ENCODE results near the gene BBS1.

DNA sequence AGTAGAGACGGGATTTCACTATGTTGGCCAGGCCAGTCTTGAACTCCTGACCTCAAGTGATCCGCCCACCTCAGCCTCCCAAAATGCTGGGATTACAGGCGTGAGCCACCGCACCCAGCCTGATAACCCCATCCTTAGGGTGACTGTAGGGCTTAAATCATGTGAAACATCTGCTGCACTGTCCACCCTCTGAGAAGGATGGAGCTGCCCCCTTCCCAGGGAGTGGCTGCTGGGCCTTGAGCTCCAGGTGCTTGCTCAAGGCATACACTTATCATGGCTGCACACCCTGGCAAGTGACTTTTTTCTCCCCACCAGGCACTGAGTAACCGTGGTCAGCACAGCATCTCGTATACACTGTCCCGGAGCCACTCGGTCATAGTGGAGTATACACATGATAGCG, 38.4 kb upstream of the BBS1 start:
- TF ChIP-seq POLR2AphosphoS5 (IDR thresholded peaks at IDR 0.05; ENCODE audit: low read depth, low read length) (no peak), TAF1 (IDR thresholded peaks at IDR 0.05; ENCODE audit: borderline replicate concordance, insufficient read depth, low read length) (no peak), SIN3A (IDR thresholded peaks at IDR 0.05; ENCODE audit: borderline replicate concordance, insufficient read depth, low read length) (no peak), FOXP2 (optimal IDR thresholded peaks at IDR 0.05; ENCODE audit: borderline replicate concordance, extremely low read depth, extremely low read length, insufficient read depth) (no peak)
- TF ChIP-seq, protein P1, sequence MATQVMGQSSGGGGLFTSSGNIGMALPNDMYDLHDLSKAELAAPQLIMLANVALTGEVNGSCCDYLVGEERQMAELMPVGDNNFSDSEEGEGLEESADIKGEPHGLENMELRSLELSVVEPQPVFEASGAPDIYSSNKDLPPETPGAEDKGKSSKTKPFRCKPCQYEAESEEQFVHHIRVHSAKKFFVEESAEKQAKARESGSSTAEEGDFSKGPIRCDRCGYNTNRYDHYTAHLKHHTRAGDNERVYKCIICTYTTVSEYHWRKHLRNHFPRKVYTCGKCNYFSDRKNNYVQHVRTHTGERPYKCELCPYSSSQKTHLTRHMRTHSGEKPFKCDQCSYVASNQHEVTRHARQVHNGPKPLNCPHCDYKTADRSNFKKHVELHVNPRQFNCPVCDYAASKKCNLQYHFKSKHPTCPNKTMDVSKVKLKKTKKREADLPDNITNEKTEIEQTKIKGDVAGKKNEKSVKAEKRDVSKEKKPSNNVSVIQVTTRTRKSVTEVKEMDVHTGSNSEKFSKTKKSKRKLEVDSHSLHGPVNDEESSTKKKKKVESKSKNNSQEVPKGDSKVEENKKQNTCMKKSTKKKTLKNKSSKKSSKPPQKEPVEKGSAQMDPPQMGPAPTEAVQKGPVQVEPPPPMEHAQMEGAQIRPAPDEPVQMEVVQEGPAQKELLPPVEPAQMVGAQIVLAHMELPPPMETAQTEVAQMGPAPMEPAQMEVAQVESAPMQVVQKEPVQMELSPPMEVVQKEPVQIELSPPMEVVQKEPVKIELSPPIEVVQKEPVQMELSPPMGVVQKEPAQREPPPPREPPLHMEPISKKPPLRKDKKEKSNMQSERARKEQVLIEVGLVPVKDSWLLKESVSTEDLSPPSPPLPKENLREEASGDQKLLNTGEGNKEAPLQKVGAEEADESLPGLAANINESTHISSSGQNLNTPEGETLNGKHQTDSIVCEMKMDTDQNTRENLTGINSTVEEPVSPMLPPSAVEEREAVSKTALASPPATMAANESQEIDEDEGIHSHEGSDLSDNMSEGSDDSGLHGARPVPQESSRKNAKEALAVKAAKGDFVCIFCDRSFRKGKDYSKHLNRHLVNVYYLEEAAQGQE (IDR thresholded peaks at IDR 0.05; ENCODE audit: insufficient read depth in 1 of 2, low read depth in 2 of 2, low read length in 2 of 2), result no peak
